Activated effector memory CD4-positive, alpha-beta T cell treated with anti-CD3 and anti-CD28 coated beads, Interleukin-2, amount 50 U/mL, for 16 hours (primary cell): Measurements from ENCODE around the gene NRIP1.
"Not testable (repeated sequence)": the region's sequence is repeated elsewhere in the genome, so short reads cannot be mapped to it uniquely, and the experiment has no call there.

Experiments used
- DNase-seq: peaks from one replicate; pipeline ENCODE4 v3.0.0-alpha.2; 2020

Gene NRIP1

DNA sequence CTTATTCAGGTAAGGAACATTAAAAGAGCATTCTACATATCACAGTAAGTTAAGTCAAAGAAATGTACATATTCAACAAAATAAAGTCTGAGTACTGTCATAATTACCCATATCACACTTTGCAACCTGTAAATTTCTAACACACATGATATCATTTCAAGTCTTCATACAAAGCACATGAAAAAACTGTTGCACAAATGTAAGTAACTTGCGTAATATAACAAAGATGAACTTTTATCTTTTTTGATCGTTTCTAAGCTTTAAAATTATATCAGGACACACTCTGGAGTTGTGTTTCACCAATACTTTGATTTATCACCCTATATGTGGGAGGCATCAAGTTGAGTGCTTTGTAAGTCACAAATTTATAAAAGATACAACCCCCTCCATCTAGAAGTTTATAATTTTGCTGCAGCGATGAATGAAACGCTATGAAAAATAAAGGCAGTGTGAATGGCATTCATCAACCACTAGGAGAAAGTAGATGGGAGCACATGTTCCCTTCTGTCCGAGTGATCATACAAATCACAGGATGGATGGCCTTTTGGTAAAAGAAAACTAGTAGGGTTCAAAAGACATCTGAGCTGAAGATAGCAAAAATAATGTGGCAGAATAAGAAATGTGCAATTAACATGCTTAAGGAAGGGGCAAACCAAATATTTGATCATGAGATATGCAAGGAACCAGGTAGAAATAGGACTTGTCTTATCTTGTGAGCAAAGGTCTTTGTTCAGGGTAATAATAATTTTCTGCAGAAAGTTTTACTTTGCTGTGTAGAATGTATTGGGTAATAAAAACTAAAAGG, 27.5 kb downstream of the NRIP1 start:
- no peak for DNase-seq

- DNase-seq, result no peak
Observed at GRCh38 chr21:15036189-15036588, 28.6 kb downstream of the NRIP1 start.

DNA sequence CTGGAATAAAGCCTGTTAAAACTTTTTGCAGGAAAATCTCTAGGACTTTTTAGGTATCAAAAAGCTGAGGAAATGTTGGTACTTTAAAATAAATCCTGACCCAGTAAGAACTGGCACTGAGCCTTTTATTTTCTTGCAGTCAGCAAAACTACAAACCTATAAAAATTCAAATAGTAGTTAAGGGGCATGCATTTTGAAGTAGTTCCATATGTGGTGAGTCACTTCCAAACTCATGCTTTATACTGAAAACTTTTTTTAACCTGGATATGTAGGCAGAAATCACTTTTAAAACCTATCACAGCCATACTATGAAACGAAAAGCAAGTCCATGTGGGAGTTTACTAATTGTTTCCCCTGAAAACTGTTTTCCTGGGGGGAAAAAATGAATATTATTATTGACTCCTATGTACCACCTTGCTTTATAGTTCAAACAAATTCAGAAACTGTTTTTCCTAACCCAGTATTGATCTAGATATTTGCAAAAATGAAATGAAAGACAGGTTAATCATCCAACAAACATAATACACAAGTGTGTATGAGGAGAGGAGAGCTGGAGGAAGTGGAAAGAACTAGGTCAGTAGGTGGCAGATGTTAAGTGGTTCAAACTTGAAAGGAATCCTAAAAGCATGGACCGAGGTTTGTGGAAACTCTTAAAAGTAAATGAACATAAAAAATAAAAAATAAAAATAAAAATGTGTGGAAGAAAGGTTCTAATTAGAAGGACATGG, 30.5 kb downstream of the NRIP1 start:
- DNase-seq, result no peak

- no peak for DNase-seq
Observed at GRCh38 chr21:15031790-15032357, 32.9 kb downstream of the NRIP1 start.

GRCh38 chr21:15031362-15031761, 33.4 kb downstream of the NRIP1 start:
- not testable (repeated sequence) for DNase-seq

GRCh38 chr21:15030861-15031260, 33.9 kb downstream of the NRIP1 start:
- DNase-seq, result not testable (repeated sequence)

DNA sequence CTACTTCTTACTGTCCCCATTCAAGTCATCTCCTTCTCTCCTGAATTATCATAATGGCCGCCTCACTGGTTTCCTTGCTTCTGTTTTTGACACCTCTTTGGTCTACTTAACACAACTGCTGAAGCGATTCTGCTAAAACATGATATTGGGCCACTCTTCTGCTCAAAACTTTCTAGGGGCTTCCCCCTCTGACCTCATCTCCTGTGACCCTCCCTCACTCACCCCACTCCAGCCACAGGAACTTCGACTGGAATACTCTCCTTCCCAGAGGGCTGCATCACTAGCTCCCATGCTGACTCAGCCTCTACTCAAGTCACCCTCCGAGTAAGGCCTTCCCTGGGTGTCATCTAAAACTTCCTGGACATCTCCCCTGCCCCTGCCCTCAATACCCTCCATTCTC, 35.7 kb downstream of the NRIP1 start:
- no peak for DNase-seq

GRCh38 chr21:15028186-15028585, 36.6 kb downstream of the NRIP1 start:
- no peak for DNase-seq

- DNase-seq, result no peak
Observed at GRCh38 chr21:15027056-15027455, 37.7 kb downstream of the NRIP1 start.

DNA sequence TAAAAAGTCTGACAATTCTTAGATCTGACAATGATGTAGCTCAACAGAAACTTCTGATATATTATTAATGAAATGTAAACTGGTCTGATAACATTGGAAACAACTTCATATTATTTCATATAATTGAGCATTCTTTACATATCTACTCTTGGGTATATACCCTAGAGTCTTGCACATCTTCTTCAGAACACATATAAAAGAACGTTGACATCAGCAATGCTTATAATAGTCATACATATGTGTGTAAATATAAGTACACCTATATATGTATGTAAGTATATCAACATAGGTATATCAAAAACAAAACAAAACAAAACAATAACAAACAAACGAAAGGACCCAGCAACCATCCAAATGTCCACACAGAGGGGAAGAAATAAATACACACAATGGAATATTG, 38.4 kb downstream of the NRIP1 start:
- DNase-seq, result no peak

DNA sequence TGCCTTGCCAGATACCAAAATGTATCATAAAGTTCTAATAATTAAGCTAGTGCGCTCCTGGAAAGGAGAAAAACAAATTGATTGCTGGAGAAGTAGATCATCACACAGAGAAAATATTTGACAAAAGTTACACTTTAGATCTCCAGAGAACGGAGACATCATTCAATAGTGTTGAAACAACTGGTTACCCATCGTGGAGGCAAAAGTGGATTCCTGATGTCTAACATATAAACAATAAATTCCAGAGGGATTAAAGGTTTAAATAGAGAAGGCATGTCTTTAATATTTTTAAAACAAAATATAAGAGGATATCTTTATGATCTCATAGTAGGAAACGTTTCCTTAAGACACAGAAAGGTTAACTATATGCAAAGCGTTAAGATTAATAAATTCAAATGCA, 41.0 kb downstream of the NRIP1 start:
- no peak for DNase-seq

GRCh38 chr21:15022608-15023261, 42.1 kb downstream of the NRIP1 start:
- no peak for DNase-seq

DNA sequence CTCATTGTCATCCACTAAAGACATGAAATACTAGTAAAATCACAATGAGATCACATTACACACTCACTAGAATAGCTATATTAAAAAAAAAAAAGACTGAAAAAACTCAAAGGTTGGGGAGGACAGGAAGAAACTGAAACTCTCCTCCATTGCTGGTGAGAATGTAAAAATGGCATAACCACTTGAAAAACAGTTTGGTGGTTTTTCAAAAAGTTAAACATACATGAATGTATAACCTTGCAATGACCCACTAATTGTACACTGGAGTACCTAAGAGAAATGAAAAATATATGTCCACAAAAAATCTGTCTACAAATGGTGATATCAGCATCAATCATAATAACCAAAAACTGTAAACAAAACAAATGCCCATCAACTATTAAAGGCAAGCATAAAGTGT, 44.0 kb downstream of the NRIP1 start:
- DNase-seq, result no peak

DNA sequence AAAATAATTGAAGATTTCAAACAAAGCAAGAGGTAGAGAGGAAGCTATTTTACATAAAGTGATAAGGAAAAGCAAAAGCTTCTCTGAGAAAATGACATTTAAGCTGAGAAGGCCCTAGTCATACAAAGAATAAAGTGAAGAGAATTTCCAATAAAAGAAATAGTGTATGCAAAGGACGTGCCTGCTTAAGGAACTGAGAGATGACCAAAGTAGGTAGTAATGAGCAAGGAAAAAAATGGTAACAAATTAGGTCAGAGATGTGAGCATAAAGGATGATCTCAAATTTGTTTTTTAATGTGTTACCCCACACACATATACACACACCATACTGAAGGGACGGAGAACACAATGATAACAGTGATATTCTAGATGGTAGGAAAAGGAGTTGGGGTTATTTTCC, 46.4 kb downstream of the NRIP1 start:
- no peak for DNase-seq

DNA sequence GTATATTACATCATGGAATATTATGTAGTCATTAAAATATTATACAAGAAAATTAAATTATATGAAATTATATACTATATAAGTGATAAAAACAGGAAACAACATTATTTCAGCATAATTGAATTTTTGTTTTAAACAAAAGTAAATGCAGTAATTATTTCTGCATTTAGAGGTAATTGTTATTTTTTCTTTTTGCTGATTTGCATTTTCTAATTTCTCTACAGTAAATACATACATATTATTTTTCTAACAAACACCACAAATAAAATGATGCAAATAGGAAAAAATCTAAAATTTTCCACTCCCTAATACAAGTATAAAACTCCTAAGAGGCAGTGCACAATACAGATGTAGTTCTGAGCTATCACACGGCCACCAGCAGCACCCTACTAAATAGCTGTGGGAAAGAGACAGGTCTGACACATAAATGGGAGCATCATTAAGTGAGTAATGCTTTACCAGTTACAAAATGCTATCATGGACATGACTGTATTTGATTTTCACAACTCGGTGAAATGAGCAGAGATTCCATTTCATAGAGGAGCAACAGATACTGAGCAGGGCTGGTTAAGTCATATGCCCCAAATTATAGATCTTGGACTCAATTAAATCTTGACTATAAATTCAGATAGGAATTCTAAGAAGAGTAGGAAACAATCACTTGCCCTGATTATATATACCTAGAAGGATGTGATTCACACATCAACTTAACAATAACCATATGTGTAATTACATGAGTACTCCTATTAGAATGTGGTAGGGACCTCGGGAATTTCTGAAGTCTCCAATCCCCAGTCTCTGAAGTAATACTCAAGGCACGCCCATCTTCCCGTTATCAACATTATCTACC, 49.0 kb downstream of the NRIP1 start:
- no peak for DNase-seq

DNA sequence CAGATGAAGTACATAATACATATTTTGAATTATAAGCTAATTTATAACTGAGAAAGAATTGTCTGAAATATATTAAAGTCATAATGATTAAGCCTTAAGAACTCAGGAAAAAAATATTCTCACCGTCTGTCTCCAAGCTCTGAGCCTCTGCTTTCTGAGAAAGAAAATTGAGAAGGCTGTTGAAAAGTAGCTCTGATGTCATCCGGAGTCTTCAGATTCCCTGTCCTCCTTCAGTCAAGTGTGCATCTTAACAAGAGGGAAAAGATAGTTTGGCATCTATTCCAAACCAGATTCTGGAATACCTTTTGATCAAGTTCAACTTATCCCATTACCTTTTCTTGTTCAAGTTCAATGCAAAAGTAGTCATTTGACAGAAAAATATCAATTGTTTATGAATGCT, 50.6 kb downstream of the NRIP1 start:
- no peak for DNase-seq

- no peak for DNase-seq
Observed at GRCh38 chr21:15011967-15012366, 52.8 kb downstream of the NRIP1 start.

DNA sequence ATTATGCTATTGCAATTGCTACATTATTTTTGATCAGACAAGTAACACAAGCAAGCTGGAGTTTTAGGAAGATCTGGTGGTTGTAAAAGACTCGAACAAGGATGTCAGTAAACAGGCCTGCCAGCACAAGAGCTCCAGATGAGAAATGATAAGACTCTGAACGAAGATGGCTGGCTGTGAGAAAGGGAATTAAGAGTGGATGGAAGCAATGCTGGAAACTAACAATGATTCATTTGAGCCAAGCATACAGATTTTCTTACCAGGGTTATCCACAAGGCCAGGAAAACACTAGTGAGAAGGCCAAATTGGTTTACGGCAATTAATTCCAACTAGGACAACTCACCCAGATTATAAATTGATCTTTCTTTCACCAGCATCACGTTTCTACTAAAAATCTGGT, 54.2 kb downstream of the NRIP1 start:
- no peak for DNase-seq

- no peak for DNase-seq
Observed at GRCh38 chr21:15009837-15010363, 54.9 kb downstream of the NRIP1 start.

GRCh38 chr21:15007716-15008296, 57.0 kb downstream of the NRIP1 start:
- no peak for DNase-seq

DNA sequence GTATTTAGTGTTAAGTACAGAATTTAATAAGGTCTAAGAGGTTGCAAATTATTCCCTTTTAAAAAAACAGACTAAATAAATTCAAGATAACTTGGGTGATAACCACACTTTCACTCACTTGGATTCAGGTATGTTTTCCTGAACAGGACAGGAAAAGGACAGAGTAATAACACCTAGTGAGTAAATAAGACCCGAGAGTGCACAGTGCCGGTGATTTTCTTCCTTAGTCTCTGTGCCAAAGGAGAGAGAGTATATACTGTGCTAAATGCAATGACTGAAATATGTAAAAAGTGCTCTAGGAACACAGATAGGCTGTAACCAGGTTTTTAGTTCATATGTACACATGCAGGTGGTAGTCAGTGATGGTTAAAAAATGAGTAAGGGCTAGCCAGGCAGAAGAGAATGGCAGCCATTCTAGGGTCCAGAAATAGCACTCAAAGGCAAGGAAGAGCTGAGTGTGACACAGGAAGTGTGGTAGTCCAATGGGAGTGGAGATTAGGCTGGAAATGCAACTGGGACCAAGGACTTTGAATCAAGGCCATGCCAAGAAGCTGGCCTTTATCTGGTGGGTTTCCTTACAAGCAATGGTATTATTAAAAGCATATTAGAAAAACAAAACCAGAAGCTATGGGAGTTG, 58.1 kb downstream of the NRIP1 start:
- DNase-seq, result no peak
